GM11168 (cell line): ENCODE measurements around the gene KLHL15.
"Not testable (repeated sequence)": the region's sequence is repeated elsewhere in the genome, so short reads cannot be mapped to it uniquely, and the experiment has no call there.

ENCODE experiments used
- in situ Hi-C: fragments of 300-500 bp; cut with MboI; formaldehyde crosslinking; loops from one replicate; pipeline ENCODE4 v1.12.0; 2022; ENCODE audit warnings: low sequenced_read_pairs; ENCODE audit not compliant: unreplicated experiment

KLHL15 gene

DNA sequence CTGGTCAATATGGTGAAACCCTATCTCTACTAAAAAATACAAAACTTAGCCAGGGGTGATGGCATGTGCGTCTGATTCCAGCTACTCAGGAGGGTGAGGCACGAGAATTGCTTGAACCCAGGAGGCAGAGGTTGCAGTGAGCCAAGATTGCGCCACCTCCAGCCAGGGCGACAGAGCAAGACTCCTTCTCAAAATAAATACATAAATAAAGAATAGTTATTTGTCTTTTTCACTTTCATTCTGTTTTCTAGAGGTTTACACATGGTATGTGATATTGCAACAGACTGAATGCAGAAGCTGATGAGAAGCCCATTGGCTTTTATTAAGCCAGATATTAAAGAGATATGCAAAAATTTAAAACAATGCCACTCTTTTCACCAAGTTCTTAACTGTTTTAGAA, 8.2 kb downstream of the KLHL15 start:
- in situ Hi-C loops: loop anchor here (25.0 kb wide), 1 partner anchor 332 kb away; no protein-coding TSS in a partner anchor

DNA sequence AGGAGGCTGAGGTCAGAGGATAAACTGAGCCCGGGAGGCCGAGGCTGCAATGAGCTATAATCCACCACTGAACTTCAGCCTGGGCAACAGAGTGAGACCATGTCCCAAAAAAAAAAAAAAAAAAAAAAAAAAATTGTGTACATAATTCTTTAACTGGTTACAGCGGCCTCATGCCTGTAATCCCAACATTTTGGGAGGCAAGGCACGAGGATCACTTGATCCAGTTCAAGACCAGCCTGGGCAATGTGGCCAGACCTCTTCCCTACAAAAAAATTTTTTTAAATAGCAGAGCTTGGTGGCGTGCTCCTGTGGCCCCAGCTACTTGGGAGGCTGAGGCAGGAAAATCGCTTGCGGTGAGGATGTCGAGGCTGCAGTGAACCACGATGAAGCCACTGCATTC, 9.3 kb downstream of the KLHL15 start:
- in situ Hi-C loops: loop anchor here (25.0 kb wide), 1 partner anchor 330 kb away; no protein-coding TSS in a partner anchor

DNA sequence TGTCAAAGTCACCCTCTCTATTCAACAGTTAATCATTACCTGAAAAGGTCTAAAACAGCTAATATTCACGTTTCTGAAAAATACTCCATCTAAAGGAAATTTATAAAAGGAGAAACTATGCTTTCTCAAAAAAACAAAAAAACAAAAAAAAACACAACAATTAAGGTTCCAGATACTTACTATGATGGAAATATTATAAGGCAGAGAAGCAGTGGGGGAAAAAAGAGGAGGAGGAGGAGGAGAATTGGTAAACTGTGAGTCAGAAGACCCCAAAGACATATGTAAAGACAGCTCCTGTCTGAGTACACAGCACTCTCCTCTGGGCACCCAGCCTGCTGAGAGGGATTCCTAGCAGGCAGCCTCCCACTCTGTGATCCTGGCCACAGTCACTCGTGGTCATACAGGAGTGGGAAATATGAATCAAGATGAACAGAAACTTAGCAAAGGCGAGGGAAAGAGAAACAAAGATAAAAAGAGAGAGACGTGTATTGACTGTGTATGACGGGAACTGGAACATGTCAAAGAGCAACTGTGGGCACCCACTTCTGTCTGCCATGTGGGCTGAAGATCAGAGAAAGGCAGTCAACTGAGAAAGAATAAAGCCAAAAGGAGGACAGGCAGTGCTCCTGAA, 12.5 kb downstream of the KLHL15 start:
- in situ Hi-C loops: loop anchor here (25.0 kb wide), 1 partner anchor 327 kb away; no protein-coding TSS in a partner anchor

DNA sequence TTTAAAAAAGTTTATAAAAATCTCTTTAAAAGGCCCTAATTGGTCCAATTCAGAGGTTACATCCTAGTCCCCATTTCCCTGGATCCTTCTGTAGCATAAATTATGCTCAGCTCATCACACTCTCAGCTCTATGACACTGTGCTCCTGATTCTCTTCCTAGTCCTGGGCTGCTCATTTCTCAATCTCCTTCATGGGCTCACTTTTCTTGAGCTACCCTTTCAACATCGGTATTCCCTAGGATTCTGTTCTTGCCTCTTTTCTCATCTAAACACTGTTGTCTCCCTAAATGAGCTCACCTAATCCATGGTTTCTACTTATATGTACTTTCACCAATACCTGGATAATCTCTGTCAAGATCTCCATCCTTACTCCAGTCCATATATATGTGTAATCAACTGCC, 14.7 kb downstream of the KLHL15 start:
- in situ Hi-C loops: loop anchor here (25.0 kb wide), 1 partner anchor 325 kb away; no protein-coding TSS in a partner anchor

DNA sequence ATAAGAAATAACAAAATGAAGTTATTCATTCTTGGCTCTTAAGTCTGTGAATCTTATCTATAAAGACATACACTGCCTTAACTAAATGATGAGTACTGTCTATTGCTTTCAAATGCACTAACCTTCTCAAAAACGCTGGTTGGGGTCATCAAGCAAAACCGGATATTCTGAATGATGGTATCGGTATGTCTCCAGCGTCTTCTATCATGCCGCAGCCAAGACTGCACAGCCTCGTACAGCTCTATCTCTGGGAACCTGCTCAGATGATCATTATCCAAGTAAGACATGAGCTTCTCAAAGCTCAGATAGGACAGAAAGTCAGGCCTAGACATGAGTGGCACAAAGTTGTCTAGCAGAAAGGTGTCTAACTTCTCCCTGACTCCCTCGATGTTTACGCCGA, 21.1 kb downstream of the KLHL15 start:
- in situ Hi-C loops: loop anchor here (25.0 kb wide), 1 partner anchor 319 kb away; no protein-coding TSS in a partner anchor

DNA sequence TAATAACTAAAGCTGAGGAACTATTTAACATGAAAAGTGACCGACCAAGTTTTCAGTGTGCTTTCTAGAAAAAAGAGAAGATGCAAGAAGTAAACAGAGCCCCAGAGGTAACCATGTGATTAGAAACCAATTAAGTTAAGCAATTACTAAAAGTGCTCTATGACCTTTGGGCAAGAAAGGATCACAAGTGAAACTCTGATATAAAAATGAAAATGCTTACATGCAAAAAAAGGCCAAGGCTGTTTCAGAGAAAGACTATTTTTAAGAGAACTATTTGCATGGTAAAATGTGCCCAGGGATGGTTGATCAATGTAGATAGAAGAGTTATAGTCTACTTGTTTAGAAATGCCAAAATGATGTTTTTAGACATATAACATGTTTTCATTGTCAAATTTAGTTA, 22.0 kb downstream of the KLHL15 start:
- in situ Hi-C loops: loop anchor here (25.0 kb wide), 1 partner anchor 318 kb away; no protein-coding TSS in a partner anchor

DNA sequence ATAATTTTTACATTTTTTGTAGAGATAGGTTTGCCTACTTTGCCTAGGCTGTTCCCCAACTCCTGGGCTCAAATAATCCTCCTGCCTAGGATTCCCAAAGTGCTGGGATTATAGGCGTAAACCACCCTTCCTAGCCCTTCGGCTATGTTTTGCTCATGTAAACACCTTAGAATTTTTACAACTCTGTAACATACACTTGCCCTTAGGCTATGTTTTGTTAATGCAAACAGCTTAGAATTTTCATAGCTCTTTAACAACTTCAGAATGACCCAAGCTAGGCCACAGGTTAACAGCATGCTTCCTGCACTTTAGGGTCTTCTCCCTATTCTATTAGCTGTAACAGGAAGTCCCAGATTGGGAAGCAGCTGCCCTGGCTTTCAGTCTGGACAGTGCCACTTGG, 24.2 kb downstream of the KLHL15 start:
- in situ Hi-C loops: loop anchor here (25.0 kb wide), 1 partner anchor 315 kb away; no protein-coding TSS in a partner anchor

DNA sequence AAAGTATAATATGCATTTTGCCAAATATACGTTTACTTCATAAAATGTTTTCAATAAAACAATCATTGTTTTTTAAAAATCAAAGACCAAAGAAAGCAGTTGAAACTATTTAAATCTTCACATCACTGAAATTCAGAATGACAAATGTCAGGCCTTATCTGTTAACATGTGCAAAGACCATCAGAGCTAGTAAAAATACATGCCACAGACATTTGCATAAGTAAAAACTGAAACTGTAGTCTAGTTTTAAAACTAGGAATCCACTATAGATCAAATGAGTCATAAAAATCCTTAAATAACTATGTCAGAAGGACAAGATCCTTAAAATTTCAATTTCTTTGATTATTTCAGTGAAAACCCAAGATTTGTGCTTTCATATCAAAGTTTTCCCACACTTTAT, 24.8 kb downstream of the KLHL15 start:
- in situ Hi-C loops: loop anchor here (25.0 kb wide), 1 partner anchor 315 kb away; no protein-coding TSS in a partner anchor

DNA sequence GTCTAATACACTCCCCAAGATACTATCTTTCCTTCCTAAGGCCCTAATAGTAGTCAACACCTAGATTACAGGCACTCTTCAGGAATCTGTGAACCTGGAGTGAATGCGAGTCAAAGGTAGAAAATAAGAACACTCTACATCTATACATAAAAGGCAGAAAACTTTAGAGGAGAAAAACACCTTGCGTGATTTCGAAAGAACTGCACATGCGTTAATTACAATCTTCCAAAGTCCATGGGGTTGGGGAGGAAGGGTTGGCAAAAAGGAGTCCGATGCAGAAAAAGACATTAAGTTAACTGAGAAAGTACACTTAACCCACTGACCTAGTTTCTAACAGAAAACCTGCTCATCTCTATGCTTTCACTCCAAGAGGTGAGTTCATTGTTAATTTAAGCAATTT, 27.3 kb downstream of the KLHL15 start:
- in situ Hi-C loops: loop anchor here (25.0 kb wide), 1 partner anchor 312 kb away; no protein-coding TSS in a partner anchor

DNA sequence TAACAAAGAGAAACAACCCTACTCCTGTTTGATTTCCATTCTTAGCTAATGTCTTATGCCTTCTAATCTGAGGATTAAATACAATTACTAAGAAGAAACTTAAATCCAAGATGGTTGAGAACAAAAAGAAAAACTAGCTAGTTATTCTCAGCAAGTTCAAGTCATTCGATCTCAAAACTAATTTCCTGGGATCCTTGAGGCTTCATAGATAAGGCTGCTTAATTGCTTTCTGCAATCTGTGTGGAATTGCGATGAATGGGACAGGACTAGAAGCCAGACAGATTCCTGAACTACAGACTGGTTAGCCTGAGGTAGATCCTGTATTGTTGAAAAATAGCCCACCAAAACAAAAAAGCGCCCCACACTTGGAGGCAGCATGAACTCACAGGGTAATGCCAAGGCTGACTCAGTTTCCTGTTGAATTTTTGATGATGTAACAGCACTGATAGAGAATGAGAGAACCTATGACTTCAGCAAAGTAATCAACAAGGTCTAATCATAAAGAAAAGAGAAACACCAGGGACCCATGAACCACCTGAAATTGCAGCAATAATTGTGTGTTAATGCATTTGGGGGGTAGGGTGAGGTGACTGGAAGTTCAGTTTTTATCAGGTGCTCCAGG, 33.9 kb downstream of the KLHL15 start:
- in situ Hi-C loops: no loop called here

DNA sequence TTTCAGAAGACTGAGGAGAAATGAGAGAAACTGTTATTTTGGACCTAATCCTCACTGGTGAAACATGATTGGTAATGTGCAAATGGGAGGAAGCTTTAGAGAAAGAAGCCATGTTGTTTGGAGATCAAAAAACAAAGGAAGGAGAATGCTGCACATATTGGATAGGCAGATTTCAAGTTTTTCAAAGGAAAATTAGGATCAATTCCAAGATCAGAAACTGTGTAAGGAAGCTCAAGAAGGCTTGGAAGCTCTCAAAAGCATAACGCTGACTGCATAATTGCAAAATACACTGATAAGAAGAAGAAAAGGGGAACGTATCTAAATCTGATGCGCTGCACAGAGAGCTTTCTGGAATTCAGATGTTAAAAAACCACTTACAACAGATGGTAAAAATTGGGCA, 34.6 kb downstream of the KLHL15 start:
- in situ Hi-C loops: no loop called here

DNA sequence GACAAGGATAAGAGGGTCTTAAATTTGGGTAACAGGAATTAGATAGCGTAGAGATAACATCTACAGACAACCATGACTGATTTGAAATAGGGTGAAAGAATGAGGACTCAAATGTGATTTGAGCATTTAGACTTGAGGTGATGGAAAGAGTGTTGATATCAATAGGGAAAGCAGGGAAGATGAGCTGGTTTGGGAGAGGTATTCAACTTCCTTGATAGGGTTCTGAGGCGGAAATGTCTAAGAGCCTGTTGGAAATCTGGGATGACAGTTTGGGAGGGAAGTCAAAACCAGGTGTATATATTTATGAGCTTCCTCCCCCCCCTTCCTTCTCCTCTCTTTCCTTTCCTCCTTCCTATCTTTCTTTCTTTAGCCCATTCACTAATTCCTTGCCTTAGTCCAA, 36.5 kb downstream of the KLHL15 start:
- in situ Hi-C loops: no loop called here

DNA sequence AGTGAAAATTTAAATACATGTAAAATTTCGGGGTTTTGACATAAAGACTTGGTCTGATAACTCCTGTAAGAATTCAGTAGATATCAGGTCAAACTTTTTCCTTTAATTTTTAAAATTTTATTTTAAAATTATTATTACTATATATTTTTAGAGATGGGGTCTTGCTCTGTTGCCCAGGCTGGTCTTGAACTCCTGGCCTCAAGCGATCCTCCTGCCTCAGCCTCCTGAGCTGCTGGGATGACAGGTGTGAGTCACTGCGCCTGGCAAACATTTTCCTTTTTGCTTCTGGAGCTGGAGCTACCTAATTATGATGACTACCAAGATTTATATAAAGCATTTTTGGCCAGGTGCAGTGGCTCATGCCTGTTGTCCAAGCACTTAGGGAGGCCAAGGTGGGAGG, 37.3 kb downstream of the KLHL15 start:
- in situ Hi-C loops: no loop called here

DNA sequence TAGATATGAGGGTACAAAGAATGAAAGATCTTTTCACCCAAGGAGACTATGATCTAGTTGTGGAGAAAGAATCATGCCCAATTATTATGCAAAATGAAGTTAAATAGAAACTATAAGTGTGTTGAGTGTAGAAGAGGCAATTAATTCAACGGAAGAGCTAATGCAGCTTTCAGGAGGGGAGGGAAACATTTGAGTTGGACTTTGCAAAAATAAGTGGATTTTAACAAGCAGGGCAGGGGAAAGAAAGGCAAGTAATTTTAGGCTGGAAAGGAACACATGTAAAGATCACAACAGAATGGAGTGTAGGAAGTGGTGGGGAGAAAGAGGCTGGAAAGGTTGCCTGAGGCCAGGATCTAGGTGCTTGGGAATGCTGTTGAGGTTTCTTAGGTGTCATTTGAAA, 44.1 kb downstream of the KLHL15 start:
- in situ Hi-C loops: no loop called here

DNA sequence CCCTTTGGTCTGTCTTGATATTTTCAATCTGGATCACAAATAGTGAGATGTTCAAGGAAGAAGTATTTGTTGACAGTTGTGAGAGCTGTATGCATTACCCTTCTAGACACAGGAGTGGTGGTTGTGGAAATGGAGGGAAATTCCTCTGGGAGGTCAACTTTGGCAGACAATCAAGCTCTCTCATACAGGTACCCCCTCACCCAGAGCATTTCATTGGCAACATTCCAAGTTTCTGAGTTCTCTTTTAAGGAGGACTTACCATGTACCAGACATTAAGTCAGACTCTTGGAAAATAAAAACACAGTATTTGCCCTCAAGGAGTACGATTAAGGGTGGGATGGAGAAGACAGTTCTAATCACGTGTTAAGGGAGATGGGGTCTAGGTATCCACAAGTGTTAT, 45.3 kb downstream of the KLHL15 start:
- in situ Hi-C loops: no loop called here

DNA sequence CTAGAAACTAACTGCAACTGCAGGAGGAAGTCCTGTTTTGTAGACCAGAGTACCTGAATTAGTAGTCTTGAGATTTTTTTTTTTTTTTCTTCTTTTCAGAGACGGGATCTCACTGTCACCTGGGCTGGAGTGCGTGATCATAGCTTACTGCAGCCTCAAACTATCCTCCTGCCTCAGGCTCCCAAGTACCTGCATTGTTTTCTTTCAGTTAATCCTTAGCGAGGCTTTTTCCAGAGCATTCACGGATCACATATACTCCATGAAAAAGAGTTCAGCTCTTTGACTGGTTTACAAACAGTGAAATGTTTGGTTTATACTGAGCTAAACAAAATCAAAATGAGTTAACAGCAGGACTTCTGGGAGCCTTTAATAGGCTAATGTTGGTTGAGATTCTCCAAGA, 45.8 kb downstream of the KLHL15 start:
- in situ Hi-C loops: no loop called here

DNA sequence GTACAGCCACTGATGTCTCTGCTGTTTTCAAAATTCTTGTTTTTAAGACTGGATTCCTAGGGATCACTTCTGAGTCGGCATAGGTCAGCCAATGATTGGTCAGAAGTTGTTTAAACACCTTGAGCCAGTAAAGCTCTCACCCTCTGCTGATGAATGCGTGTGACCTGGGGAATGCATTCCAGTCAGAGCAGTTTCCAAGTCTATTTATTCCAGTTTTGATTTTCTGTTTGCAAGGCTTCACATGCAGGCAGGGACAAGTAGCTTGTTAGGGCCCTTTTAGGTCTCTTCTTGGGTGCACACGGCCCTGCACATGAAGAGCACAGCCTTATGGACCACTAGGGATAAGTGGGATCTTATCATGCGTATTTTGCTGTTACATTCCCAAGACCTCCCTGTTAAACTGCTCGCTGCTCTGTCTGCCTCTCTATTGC, 47.0 kb downstream of the KLHL15 start:
- in situ Hi-C loops: no loop called here

DNA sequence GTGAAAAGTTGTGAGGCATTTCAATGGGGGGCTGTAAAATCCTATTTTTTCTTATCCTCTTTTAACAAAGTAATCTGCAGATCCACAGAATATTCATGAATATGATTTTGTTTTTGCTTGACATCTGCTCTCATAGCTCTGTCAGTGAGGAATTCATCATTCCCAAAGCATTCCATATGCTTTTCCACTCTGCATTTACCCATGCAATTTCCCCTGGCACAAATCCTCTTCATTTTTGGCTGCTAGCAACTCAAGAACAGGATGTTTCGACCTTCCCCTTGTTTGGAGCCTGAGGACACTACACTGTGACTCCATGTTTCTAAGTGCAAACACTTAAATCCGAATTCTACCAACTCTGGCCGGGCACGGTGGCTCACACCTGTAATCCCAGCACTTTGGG, 48.5 kb downstream of the KLHL15 start:
- in situ Hi-C loops: no loop called here

DNA sequence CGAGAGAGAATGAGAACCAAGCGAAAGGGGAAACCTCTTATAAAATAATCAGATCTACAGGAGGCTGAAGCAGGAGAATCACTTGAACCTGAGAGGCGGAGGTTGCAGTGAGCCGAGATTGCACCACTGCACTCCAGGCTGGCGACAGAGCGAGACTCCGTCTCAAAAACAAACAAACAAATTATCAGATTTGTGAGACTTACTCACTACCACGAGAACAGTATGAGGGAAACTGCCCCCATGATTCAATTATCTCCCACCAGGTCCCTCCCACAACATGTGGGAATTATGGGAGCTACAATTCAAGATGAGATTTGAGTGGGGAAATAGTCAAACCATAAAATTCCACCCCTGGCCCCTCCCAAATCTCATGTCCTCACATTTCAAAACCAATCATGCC, 61.4 kb downstream of the KLHL15 start:
- in situ Hi-C loops: not testable (repeated sequence)

DNA sequence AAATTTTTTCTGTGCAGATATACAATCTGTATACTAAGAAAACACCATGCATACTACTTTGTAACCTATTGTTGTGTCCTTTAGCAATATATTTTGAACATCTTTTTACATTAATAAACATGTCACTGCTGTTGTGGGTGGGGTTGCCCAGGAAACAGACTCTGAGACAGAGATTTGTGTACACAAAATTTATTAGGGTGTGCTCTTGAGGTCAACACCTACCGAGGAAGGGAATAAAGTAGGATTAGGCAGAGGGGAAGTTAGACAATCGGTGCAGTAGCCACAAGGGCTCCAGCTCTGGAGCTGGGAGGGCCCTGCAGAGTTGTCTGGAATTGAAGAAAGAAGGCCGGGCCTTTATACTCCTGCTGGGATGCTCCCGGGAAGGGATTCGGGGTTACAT, 62.8 kb downstream of the KLHL15 start:
- in situ Hi-C loops: no loop called here

DNA sequence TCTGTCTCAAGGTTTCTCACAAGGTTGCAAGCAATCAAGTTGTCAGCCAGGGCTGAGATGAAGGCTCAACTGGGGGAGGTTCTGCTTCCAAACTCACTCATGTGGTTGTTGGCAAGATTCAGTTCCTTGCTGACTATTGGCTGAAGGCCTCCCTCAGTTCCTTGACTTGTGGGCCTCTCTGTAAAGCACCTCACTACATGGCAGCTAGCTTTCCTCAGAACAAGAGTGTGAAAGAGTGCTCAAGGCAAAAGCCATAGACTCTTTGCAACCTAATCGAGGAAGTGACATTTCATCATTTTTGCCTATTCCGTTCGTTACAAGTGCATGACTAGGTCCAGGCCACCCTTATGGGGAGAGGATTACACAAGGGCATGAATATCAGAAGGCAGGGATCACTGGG, 67.2 kb downstream of the KLHL15 start:
- in situ Hi-C loops: no loop called here

DNA sequence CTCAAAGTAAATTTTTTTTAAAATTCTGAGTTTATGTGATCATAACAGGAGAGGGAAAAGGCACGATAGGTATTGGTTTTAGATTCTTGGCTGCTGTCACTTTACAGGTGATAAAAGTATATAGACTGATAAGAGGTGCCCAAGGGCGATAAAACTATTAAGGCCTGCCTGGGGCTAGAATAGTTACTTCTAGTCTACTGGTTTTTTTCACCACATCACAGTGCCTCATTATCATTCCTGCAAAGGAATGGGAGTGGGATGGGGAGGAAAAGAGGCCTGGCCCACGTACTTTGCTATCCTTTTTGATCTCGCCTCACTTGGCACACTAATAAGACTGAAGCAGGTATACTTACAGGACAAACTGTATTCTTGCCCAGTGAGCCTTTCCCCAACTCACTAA, 72.6 kb downstream of the KLHL15 start:
- in situ Hi-C loops: no loop called here
